SH-SY5Y (cell line): ENCODE data around the gene EHMT2.

Source experiments
- GATA2 ChIP-seq: IDR thresholded peaks from 2 replicates; pipeline ENCODE4 v1.6.1; 2011; ENCODE audit warnings: mild to moderate bottlenecking, low read depth, low read length
- GATA3 ChIP-seq: IDR thresholded peaks from 2 replicates; pipeline ENCODE4 v1.6.1; 2011; ENCODE audit warnings: low read depth, mild to moderate bottlenecking, low read length, moderate library complexity

- TF ChIP-seq GATA2 (no peak), GATA3 (no peak)
These were observed 19.8 kb downstream of the EHMT2 start for GRCh38 chr6:31877651-31878161.
